ENCODE results near the gene PDE5A.
"Not testable (repeated sequence)": the region's sequence is repeated elsewhere in the genome, so short reads cannot be mapped to it uniquely, and the experiment has no call there.

The PDE5A gene

GRCh38 chr4:119469039-119469438 is 159.6 kb downstream of the PDE5A start:
- DNase-seq: not testable (repeated sequence)

DNA sequence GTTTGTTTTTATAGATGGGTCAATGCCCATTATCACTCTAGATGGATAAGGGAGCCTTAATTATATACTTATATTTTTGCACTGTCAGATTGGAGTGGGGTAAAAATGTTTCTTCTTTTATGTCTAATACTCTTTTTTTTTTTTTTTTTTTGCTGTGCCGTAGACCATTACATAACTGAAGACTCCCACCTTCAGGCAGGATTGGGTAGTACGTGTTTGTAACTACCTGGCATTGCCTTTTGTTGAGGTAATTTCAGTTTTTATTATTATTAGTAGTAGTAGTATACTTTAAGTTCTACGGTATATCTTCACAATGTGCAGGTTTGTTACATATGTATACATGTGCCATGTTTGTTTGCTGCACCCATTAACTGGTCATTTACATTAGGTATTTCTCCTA is 165.9 kb downstream of the PDE5A start:
- not testable (repeated sequence) for DNase-seq

GRCh38 chr4:119455734-119456133 is 172.9 kb downstream of the PDE5A start:
- not testable (repeated sequence) for DNase-seq

DNA sequence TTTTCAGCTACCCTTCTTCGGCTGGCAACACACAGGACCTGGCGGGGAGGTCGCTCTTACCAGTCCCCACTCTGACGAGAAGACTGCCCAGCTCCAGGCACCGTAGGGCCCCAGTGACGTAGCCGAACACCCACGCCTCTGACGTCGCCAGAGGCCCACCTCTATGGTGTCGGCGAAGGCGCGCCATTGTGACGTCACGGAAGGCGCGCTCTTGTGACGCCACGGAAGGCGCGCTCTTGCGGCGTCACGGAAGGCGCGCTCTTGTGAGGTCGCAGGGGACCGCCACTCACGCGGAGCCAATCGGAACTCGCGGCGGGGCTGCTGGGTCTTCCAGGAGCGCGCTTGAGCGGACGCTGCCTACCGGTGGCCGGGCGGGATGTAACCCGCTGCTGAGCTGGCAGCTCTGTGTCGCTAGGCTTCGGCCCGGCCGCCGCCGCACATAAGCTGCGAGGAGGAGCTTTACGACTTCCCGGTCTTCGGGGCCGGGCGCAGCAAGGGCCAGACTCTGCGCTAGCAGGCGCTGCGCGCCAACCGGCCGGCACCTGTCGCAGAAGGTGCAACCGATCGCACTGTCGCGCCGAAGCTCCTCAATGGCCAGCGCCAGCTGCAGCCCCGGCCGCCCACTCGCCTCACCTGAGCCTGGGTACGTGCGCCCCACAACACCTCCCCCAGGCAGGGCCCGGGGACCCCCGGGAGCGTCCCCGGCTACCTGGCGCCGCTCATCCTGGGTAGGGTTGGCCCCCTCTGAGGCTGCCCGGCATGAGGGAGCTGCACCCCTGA is 173.9 kb downstream of the PDE5A start:
- DNase-seq: peak; percentile 96

- not testable (repeated sequence) for DNase-seq
These were observed 174.5 kb downstream of the PDE5A start for GRCh38 chr4:119454151-119454490.

DNA sequence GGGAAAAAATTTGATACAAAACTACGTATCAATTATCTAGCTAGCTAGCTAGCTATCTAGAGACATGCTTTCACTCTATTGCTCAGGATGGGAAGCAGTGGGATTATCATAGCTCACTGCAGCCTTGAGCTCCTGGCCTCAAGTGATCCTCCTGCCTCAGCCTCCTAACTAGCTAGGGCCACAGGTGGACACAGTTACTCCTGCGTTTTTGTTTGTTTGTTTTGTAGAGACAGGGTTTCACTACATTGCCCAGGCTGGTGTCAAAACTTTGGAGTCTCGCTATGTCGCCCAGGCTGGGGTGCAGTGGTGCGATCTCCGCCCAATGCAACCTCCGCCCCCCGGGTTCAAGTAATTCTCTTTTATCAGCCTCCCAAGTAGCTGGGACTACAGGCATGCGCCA is 175.3 kb downstream of the PDE5A start:
- DNase-seq: not testable (repeated sequence)

- not testable (repeated sequence) for DNase-seq
These were observed 178.8 kb downstream of the PDE5A start for GRCh38 chr4:119449851-119450250.
